GM21381 (cell line): ENCODE data around the gene PERM1.
"Not testable (repeated sequence)": the region's sequence is repeated elsewhere in the genome, so short reads cannot be mapped to it uniquely, and the experiment has no call there.

Experiments used
- ATAC-seq: cut with Tn5 transposase; IDR thresholded peaks from one replicate; pipeline ENCODE4 v1.9.1; 2021; ENCODE audit warnings: mild to moderate bottlenecking, moderate library complexity; ENCODE audit not compliant: unreplicated experiment

Gene PERM1

DNA sequence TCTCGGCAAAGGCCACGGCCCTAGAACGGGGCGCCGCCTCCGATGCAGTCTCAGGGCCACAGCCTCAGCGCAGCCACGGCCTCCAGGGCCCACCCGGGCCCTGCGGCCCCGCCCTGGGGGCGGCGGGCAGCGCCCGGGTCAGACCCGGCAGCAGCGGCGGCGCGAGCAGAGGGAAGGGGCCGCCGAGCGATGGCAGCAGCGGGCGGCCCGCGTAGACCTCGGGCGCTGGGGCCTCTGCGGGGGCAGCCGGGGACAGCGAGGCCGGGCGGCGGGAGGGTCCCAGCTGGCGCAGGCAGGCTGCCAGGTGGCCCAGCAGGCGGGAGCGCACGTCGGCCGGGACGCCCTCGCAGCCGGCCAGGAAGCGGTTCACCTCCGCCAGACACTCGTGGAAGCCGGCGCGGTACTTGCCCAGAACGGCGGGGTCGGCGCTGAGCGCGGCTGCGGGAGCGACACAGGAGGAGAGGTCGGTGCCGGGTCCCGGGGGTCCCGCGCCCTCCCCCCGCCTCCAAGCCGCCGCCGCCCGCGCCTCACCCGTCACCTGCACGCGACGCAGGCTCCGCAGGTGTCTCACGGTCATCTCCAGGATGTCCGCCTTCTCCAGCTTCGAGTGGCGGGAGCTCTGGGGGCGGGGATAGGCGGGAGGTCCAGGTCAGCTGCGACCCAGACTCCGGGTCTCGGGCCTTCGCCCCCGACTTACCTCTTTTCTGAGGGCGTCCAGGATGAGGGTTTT is 17.3 kb upstream of the PERM1 start:
- ATAC-seq: peak; percentile 2

DNA sequence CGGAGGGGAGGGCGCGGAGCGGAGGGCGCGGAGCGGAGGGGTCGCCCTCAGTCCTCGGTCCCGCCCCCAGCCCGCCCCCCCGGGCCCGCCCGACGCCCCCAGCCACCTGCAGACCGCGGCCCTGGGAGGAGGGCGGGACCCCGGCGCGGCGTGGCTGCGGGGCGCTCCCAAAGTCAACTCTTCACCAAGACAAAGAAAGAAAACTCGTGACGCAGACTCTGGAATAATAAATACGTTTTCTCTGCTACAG is 16.8 kb upstream of the PERM1 start:
- ATAC-seq: no peak

DNA sequence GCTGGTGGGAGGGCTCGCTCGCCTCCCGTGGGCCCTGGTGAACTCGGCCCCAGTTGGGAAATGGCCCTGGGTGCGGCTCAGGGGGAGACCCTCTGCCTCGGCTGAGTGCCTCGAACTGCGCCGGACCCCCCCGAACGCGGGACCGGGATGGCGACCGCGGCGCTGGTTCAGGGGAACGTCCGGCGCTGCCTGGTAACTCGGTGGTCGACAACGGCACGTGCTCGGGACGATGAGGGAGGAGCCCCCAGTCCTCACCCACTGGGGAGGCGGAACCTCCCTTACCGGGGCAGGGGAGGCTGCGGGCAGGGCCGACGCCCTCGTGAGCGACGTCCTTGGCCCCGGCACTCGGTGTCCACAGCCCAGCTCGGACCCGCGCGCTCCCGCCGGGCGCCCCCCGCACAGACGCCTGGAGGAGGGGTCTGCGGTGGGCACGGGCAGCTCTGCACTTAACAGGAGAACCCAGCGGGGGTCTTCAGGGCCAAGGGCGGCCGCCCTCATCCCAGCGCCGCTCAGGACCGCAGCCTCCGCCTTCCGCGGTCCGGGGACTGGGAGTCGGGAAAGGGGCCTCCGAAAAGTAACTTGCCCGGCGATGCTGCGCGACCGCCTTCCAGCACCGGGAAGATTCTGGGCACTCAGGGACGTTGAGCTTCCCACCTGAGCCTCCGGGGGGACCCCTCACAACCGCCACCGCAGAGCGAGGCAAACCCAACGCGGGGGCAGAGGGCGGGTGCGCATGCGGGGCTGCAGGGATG is 16.3 kb upstream of the PERM1 start:
- ATAC-seq: no peak

DNA sequence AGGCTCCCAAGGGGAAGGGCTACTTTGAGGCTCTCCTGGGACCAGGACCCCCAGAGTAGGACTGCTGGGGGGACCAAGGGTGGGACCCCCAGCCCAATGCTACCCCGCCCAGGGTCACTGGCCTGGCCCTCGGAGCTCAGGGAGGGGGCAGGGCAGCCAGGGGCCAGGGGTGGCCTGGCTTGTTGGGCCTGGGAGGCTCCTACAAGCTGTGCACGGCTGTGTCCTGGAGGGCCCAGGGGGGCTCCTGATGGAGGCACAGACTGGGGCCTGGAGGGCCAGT is 15.8 kb upstream of the PERM1 start:
- ATAC-seq: no peak

DNA sequence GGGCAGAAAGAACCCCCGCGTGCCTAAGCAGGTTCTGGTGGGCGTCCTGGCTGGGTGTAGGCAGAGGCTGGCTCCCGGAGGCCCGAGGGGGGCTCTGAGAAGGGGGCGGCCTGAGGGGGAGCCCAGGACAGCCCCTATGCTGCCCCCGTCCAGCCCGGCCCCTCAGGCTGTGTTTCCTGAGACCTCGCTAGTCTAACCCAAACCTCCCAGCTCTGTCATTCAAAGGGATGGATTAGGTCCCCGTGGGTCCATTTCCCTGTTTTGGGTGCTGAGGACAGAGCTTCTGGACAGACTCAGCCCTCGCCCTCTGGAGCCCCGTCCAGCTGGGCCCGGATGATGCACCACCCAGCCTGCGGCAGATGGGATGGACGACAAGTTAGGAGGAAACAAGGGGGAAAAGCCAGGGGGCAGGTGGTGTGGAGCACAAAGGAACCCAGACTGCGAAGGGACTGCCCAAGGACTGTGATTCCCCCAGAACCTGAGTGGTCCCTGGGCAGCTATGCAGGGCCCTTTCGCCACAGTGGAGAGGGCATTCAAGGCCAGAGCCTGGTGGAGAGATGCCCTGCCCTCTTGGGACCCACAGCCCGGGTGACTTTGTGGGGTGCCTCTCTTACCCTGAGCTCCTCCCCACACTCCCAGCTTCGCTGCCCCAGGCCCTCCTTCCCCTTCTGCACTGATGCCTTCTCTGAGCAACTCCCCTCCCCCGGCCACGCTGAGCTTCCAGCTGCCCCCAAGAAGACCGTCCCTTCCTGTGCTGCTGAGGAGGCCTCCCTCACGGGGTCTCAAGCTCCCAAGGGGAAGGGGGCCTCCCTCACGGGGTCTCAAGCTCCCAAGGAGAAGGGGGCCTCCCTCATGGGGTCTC is 15.2 kb upstream of the PERM1 start:
- no peak for ATAC-seq

DNA sequence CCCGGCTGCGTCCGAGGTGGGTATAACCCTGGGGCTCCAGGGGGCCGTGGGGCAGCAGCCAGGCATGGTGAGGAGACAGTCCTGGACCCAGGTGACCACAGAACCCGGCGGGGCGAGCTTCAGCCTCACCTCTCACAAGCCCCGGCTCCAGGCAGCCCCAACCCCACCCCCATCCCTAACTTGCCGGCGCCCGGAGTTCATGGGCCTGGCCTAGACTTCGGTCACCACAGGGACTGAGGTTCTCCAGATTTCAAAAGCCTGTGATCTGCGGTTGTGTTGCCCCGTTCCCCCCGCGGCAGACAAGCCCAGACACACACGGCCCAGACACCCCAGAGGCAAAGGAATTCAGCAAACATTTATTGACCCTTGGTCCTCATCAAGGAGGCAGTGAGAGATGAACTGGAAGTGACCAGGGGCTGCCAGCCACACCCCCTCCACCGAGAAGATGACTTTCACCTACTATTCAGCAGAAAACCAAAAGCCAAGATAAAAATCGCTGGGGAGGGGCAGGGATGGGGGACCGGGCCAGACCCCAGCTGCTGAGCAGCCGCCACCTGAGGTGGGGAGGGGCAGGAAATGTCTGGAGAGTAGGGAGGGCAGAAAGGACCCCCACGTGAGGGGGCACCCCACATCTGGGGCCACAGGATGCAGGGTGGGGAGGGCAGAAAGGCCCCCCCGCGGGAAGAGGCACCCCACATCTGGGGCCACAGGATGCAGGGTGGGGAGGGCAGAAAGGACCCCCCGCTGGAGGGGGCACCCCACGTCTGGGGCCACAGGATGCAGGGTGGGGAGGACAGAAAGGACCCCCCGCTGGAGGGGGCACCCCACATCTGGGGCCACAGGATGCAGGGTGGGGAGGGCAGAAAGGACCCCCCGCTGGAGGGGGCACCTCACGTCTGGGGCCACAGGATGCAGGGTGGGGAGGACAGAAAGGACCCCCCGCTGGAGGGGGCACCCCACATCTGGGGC is 14.1 kb upstream of the PERM1 start:
- no peak for ATAC-seq

DNA sequence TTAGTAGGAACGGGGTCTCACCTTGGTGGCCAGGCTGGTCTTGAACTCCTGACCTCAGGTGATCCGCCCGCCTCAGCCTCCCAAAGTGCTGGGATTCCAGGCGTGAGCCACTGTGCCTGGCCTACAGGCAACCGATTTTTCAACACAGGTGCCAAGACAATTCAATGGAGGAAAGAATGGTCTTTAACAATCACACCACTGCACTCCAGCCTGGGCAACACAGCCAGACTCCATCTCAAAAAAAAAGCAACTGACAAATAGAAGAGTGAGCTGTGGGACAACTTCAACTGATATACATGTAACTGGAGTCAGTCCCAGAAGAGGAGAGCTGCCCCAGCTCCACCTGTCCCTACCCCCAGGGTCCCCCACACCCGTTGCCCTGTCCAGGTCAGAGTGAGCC is 12.7 kb upstream of the PERM1 start:
- not testable (repeated sequence) for ATAC-seq

DNA sequence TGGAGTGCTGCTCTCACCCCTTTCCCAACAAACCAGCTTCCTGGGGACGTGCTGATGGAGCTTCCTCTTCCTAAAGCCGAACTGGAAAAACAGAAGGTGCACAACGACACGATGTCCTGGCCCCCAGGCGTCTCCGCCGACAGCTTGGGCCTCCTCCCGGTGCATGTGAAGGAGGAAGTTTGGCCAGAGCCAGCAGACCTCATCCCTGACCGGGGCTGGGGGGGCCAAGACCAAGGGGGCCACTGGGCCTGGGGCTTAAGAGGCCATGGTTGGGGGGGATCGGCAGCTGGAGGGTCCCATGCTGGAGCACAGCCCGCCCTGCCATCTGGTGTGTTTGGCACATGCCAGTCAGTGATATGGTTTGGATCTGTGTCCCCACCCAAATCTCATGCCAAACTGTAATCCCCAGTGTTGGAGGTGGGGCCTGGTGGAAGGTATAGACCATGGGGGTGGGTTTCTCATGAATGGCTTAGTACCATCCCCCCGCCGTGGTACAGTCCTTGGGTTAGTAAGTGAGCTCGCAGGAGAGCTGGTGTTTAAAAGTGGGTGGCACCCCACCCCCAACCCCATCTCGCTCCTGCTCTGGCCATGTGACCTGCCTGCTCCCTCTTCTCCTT is 11.6 kb upstream of the PERM1 start:
- no peak for ATAC-seq

DNA sequence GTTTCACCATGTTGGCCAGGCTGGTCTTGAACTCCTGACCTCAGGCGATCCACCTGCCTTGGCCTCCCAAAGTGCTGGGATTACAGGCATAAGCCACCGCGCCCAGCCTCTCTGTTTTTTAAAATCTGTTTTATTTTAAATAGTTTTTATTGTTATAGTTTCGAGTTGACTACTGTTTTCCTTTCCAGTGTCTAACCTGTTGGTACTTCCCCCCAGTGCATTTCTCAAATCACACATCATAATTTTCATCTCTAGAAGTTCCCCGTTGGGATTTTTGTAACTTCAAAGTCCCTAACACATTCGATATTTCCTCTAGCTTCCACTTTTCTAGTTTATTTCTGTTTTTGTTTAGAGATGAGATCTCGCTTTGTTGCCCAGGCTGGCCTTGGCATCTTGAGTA is 10.5 kb upstream of the PERM1 start:
- no peak for ATAC-seq

DNA sequence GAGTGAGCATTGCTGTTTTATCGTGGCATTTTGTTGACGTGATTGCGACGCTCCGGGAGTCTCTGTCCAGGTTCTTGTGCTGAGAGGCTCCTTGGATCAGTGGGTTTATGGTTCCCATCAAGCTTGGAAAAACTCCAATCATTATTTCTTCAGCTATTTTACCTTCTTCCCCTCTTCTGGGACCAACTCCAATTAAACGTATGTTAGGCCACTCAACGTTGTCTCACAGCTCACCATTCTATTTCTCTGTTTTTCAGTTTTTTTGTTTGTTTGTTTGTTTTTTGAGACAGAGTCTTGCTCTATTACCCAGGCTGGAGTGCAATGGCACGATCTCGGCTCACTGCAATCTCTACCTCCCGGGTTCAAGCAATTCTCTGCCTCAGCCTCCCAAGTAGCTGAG is 10.0 kb upstream of the PERM1 start:
- no peak for ATAC-seq

DNA sequence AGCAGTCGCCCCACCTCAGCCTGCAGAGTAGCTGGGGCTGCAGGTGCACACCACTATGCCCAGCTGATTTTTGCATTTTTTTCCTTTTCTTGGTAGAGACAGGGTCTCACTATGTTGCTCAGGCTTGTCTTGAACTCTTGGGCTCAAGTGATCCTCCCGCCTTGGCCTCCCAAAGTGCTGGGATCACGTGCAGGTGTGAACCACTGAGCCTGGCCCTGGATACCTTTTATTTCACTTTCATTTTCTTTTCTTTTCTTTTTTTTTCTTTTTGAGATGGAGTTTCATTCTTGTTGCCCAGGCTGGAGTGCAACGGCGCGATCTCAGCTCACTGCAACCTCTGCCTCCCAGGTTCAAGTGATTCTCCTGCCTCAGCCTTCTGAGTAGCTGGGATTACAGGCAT is 9.4 kb upstream of the PERM1 start:
- not testable (repeated sequence) for ATAC-seq

DNA sequence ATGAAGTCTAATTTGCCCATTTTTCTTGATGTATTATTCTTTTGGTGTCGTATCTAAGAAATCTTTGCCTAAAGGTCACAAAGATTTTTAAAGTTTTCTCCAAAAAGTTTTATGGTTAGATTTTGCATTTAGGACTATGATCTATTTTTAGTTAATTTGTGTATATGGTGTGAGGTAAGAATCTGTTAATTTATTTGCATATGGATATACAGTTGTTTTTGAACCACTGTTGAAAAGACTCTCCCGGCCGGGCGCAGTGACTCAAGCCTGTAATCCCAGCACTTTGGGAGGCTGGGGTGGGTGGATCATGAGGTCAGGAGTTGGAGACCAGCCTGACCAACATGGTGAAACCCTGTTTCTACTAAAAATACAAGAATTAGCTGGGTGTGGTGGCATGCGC is 6.2 kb upstream of the PERM1 start:
- ATAC-seq: not testable (repeated sequence)

DNA sequence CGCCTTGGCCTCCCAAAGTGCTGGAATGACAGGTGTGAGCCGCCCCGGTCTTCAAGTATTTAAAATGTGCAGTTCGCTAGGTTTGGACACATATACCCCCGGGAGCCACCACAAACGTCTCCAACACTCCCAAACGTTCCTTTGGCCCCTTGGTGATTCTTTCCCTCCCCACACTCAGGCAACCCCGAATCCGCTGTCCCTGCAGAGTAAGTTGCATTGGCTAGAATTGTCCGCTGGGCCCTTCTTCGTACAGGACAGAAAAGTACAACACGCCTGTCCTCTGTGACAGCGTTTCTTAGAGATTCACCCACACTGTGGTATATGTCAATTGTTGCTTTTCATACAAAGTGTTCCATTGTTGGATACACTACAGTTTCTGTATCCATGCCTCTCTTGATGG is 3.2 kb upstream of the PERM1 start:
- ATAC-seq: no peak

DNA sequence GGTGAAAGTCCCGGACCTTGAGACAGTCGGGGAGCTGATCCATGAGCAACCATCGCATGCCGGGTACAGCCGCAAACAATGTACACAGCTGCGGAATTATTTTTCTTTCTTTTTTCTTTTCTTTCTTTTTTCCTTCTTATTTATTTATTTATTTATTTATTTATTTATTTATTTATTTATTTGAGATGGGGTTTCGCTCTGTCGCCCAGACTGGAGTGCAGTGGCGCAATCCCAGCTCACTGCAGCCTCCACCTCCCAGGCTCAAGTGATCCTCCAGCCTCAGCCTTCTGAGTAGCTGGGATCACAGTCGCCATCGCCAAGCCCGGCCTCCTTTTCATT is 2.6 kb upstream of the PERM1 start:
- no peak for ATAC-seq

DNA sequence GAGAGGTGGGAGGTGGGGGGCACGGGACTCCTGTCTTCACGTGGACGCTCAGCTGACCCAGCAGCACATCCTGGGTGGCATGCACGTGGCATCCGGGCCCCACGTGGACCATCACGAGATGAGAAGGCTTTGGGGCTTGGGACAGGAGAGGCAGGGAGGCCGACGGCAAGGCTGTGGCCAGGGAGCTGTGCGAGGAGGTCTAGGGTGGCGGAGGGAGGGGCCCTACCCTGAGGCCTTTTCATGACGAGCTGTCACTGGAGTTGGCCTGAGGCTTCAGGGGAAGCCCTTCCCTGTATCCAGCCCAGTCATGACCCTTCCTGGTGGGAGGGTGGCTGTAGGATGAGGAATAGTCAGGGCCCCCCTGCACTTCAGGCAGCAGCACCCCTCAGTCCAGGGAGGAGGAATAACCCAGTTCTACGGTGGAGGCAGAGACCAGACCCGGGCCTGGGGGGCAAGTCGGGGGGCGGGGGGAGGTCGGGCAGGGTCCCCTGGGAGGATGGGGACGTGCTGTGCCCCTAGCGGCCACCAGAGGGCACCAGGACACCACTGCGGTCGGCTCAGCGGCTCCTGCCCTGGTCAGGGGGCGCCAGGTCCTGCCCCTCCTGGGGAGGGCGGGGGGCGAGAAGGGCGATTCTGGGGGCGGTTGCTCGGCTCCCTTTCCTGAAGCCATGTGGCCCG is 2.0 kb upstream of the PERM1 start:
- ATAC-seq: no peak

DNA sequence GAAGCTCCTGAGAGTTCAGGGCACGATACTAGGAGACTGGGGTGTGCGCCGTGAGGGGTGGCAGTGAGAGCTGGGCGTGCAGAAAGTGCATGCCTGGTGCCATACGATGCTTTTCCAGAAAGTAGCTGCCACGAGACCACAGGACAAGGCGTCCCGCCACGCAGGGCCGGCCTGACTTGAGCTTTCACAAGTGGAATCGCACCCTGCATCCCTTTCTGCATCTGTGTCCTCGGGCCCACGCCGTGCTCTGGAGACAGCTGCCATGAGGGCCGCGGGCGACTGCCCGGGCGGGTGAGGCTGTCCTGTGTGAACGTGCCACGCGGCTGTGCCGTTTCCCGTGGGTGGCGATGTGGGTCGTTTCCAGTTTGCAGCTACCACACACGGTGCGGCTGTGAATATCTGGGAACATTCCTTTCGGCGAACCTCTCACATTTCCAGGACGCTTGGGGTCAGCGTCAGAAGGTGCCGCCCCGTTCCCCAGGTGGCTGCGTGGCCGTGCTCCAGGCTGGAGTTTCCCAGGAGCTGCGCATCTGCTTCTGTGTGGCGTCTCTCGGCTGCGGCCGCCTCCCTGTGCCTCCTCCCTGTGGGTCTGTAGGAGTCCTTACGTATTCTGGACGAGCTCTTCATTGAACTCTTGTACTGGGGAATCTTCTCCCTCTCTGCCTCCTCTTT is 1.0 kb upstream of the PERM1 start:
- no peak for ATAC-seq

DNA sequence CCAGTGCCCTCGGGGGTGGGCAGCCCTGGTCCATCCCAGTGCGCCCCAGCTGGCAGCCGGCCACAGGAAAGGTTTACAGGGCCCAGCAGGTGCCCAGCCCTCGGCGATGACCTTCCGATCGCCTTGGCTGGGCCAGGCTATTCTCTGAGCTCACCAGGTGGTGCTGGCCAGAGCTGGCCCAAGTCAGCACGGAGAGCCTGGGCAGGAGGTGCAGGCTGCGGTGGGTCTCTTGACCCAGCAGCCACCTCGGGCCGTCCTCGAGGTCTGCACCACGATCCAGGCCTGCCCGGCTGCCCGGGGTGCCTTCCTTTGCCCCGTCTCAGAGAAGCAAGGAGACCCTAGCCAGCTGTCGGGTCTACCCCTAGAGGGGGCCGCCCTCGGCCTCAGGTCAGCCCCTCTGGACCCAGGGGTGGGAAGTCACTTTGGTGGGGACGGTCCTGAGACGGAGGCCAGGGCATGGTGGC is 370 bp downstream of the PERM1 start:
- ATAC-seq: no peak

DNA sequence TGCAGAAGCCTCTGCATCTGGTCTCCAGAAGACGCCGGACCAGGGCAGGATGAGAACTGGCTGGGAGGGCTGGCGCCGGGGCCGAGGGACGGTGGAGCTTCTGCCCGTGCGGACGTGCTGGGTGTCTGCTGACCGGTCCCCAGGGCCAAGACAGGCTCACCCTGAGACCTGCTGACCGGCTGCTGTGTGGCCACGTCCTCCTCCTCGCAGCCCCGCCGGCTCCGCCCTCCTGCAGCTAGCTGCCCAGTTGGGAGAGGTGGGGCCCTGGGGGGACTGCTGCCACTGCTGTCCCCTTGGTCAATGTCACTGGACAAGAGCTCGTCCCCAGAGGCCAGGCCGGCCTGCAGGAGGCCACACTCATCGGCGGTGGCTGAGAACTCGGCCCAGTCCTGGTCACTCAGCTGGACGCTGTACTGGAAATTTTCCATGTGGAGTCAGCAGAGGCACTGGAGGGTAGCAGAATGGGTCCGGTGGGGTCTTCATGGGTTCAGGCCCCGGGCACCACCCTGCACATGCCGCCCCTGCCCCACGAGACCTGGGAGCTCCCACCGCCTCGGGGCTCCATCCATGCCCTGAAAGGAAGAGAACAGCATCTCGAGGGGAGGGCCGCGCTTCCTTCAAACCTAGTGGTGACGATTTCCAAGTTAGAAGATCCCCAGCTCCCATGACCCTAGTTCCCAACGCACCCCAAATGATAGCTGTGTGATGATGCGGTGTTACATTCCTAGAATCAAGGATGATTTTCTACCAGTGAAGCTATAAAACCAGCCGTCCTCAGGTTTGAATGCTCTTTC is 1.1 kb downstream of the PERM1 start:
- ATAC-seq: no peak

DNA sequence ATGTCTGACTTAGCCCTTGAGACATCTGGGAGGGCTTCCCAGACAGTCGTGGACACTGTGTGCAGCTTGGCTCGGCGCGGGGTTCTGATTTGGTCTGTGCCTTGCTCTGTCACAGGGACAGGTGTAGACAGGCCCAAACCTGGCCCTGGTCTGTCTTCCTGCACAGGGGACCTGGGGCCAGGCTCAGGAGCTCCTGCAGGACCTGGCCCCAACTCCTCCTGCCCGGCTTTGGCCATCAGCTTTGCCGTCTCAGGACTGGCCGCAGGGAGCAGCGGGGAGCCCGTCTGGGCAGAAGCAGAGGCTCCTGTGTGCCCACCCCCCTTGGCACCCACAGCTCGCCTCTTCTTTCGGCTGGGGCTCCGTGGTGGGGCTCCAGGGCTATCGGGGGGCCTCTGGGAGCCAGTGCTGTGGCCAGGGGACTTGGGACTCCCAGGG is 1.7 kb downstream of the PERM1 start:
- no peak for ATAC-seq
